HG02623 (cell line): ENCODE results near the gene SNHG17.

ENCODE experiments used
- ATAC-seq: cut with Tn5 transposase; IDR thresholded peaks from one replicate; pipeline ENCODE4 v1.9.1; 2021; ENCODE audit warnings: moderate library complexity; ENCODE audit not compliant: unreplicated experiment

SNHG17 gene

GRCh38 chr20:38377039-38377685, 58.0 kb downstream of the SNHG17 start:
- no peak for ATAC-seq

- ATAC-seq, result no peak
These were observed 61.2 kb downstream of the SNHG17 start for GRCh38 chr20:38373898-38374297.

DNA sequence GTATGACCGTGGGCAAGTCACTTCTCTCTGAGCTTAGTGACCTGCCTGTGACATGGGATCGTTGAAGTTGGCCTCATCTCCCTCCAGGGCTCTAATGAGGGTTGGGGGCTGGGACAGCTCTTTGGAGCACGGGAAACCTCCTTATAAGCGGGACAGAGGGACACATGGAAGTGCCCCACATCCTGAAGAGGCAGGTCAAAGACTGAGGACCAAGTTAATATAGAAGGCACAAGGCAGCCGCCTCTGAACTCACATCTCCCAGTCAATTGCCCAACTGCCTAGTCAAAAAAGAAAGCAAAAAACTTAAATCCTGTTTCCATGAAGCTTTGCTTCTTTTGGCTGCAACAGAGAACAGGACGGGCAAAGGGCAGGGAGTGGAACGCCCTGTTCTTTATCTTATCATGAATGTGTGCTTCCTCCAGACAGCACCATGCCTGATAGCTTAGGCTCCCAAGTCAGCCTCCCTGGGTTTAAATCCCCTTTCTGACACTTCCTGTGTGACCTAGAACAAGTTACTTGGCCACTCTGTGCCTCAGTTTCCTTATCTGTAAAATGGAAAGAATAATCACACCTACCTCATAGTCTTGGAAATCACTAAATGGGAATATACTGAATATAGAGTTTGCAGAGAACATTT, 61.8 kb downstream of the SNHG17 start:
- no peak for ATAC-seq

- no peak for ATAC-seq
These were observed 62.3 kb downstream of the SNHG17 start for GRCh38 chr20:38372806-38373205.
